A673 (cell line): ENCODE data around the gene CAMSAP1.

Source experiments
- CTCF ChIP-seq: fragments of 300-800, 200-600 bp; sonication (generic); conservative IDR thresholded peaks from 2 replicates; pipeline ENCODE4 v1.5.1; 2017; ENCODE audit warnings: low read depth, mild to moderate bottlenecking, antibody characterized with exemption, low read length, moderate library complexity, mixed read lengths
- EZH2 ChIP-seq: fragments of 200-600 bp; sonication (generic); IDR thresholded peaks from 2 replicates; pipeline ENCODE4 v1.6.1; 2017; ENCODE audit warnings: borderline replicate concordance, low read depth, mild to moderate bottlenecking, mixed read lengths, antibody characterized with exemption, low read length; ENCODE audit not compliant: poor library complexity, severe bottlenecking

- TF ChIP-seq CTCF (no peak), EZH2 (no peak)
Measured at GRCh38 chr9:135921749-135922310, 14.5 kb upstream of the CAMSAP1 start.
